GM12865 (cell line): ENCODE data around the gene DPPA3.

ENCODE experiments used
- DNase-seq: peaks from one replicate; pipeline ENCODE4 v3.0.0; 2010; ENCODE audit warnings: low read depth
- H3K4me3 ChIP-seq: 2 replicates; pipeline ENCODE4 v1.5.1; 2011; ENCODE audit warnings: mild to moderate bottlenecking, low read depth, low read length, control low read depth
- TF ChIP-seq, protein P1 (sequence below): IDR thresholded peaks from 2 replicates; pipeline ENCODE4 v1.5.1; 2011; ENCODE audit warnings: low read length, control low read depth, low read depth, inconsistent platforms; ENCODE audit not compliant: insufficient read depth; ENCODE audit errors: missing control alignments

Gene DPPA3

DNA sequence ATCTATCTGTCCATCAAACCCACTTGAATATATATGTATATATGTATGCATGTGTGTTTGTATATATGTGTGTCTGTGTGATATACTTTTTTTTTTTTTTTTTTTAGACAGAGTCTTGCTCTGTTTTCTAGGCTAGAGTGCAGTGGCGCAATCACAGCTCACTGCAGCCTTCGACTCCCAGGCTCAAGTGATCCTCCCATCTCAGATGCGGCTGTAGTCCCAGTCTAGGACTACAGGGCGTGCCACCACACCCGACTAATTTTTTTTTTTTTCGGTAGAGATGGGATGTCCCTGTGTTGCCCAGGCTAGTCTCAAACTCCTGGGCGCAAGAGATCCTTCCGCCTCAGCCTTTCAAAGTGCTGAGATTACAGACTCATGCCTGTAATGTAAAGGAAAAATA, 32.5 kb upstream of the DPPA3 start:
- TF ChIP-seq, protein P1, sequence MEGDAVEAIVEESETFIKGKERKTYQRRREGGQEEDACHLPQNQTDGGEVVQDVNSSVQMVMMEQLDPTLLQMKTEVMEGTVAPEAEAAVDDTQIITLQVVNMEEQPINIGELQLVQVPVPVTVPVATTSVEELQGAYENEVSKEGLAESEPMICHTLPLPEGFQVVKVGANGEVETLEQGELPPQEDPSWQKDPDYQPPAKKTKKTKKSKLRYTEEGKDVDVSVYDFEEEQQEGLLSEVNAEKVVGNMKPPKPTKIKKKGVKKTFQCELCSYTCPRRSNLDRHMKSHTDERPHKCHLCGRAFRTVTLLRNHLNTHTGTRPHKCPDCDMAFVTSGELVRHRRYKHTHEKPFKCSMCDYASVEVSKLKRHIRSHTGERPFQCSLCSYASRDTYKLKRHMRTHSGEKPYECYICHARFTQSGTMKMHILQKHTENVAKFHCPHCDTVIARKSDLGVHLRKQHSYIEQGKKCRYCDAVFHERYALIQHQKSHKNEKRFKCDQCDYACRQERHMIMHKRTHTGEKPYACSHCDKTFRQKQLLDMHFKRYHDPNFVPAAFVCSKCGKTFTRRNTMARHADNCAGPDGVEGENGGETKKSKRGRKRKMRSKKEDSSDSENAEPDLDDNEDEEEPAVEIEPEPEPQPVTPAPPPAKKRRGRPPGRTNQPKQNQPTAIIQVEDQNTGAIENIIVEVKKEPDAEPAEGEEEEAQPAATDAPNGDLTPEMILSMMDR = no peak
- no peak overlapping the region for H3K4me3 ChIP-seq
- DNase-seq = no peak

DNA sequence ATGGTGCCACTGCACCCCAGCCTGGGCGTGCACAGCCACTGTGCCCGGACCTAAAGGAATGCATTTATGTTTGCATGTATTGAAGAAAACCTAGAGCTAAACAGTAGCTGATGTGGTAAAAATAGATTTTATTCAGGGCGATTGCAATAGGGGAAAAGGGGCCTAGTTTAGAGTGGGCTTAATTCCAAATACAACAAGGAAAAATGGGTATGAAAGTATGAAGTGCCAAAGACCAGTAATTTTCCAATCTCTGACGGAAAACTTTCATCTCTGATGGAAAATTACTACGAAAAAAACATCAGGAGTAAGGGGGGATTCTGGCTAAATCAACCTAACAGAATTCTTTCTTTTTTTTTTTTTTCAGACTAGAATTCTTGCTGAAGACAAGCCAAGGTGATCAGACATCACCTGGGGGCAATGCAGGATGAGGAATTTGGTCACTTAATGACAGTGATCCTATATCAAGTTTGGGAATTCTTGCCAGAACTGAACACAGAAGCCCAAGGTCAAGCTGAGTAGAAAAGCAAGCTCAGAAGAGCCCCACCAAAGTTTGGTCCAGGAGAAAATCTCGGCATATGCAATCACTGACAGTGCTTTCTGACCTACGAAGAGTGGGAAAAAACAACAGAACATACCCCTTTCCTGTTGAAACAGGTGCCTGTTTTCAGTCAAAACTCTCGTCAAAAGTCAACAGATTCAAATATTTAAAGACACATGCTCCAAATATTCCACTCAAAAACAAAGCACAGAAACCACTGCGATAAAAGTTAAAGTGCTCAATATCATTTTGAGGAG, 31.8 kb upstream of the DPPA3 start:
- no peak for DNase-seq
- TF ChIP-seq, protein P1 = no peak
- H3K4me3 ChIP-seq = no peak overlapping the region

DNA sequence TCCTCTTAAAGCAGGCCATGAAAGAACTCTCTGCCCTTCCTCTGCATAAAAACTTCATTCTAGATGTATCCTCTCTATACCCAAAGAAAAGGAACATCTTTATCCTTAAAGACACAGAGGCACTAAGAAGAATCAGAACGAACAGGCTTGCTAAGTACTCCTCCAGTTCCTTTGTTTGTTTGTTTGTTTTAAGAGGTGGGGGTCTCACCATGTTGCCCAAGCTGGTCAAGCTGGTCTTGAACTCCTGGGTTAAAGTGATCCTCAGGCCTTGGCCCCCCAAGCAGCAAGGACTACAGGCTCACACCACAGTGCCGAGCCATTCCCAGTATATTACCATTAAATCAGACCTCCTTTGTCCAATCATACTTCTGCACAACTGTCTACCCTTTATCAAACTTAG, 29.7 kb upstream of the DPPA3 start:
- no peak overlapping the region for H3K4me3 ChIP-seq
- no peak for DNase-seq
- TF ChIP-seq, protein P1 = no peak

DNA sequence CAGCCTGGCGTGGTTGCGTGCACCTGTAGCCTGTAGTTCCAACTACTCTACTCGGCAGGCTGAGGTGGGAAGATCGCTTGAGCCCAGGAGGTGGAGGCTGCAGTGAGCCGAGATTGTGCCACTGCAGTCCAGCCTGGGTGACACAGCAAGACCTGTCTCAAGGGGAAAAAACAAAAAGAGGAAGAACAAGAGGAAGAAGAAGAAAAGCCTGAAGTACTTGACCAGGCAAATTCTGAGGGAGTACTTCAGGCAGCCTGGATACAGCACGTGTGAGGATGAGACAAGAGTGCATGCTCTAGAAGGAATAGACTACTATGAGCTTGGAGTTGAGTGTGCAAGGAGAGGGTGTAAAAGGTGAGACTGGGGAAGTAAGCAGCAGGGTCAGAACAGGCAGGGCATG, 17.4 kb upstream of the DPPA3 start:
- DNase-seq = no peak
- TF ChIP-seq, protein P1 = no peak
- H3K4me3 ChIP-seq = no peak overlapping the region

DNA sequence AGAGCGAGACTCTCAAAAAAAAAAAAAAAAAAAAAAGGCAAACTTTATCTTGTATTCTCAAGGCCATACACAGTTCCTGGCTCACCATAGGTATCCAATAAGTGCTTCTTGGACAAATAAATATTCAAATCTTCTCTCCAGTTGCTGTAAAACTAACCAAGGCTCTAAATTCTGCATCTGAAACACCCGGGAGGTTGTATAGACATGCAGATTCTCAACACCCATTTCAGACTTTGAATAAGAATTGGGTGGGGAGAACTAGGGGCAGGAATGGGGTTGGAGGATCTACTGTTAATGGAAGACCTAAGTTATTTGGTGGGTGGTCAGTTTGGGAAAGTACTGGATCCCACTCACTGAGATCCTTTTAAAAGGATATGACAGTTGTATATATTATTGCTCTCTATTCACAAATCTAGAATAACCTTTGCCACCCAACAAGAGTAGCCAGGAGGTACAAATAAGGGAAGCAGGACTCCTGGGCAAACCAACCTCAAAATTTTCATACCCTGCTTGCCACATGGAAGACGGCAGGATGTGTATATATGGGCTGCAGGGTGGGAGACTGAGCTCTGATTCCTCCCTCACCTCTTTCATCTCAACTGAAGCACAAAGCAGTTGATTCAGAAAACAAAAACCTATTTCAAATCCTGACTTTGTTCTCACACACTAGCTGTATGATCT, 16.5 kb upstream of the DPPA3 start:
- no peak overlapping the region for H3K4me3 ChIP-seq
- TF ChIP-seq, protein P1 = no peak
- no peak for DNase-seq

DNA sequence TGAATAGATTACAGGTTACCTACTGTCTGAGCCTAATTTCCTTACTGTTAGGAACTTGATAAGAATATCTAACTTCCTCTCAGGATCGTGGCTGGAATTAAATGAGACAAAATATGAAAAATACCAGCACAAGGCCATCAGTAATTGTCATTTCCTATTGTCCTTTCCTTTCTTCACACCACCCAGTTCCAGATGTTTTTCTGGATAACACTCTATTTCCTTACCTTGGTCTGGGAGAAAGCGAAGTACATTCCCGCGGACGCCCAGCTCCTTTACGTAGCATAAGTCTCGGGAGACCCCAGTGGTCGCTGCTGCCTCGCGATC, 16.0 kb upstream of the DPPA3 start:
- no peak overlapping the region for H3K4me3 ChIP-seq

More for the DNA sequence above, 16.0 kb upstream of the DPPA3 start:
- DNase-seq = no peak
- TF ChIP-seq, protein P1 = no peak
